Measurements from ENCODE around the gene THY1.
"Not testable (repeated sequence)": the region's sequence is repeated elsewhere in the genome, so short reads cannot be mapped to it uniquely, and the experiment has no call there.

THY1 gene

GRCh38 chr11:119422809-119423508, at the start of gene THY1:
Gene THY1, minus strand, starts transcription at chr11:119423172. Its CDS starts 2,267 bp downstream, at chr11:119420905.
- DNase-seq (ENCODE audit: low spot score): peak; percentile 83

DNA sequence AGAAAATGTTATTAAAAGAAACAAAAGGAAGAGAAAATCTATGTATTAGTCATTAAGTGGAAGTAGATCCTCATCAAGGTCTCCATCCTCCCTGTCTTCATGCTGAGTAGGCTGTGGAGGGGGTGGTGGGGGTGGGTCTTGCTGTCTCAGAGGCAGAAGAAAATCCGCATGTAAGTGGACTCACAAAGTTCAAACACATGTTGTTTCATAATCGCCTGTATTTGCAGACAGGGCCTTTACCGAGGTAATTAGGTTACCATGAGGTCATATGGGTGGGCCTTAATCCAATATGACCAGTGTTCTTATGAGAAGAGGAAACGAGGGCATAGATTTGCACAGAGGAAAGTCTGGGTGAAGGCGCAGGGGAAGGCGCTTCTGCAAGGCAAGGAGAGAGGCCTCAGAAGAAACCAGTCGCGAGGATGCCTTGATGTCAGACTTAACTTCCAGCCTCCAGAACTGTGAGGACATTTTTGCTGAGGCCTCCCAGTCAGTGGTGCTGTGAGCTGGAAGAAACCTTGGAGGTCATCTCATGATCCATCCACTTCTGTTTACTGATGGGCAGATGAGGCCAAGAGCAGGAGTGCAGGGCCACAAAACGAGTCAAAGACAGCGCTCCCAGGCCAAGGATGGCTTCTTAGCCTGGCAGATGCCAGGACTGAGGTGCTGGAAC, 49.3 kb upstream of the THY1 start:
- DNase-seq (ENCODE audit: low spot score): no peak

DNA sequence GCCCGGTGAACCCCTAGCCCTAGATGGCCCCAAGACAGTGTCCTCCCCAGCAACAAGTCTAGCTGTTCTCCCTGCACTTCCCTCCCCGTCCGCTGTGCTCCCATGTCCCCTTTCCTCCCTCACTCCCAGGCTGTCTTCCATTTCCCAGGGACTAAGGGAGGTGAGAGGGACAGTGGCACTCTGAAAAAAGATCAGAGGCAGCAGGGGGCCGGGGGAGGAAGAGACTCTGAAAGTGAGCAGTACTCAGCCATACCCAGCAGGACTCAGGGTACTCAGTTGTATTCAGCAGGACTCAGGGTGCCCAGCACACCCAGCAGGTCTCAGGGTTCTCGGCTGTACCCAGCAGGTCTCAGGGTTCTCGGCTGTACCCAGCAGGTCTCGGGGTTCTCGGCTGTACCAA, 48.4 kb upstream of the THY1 start:
- DNase-seq (ENCODE audit: low spot score): no peak

GRCh38 chr11:119470317-119471291, 47.6 kb upstream of the THY1 start:
- no peak for DNase-seq (ENCODE audit: low spot score)

DNA sequence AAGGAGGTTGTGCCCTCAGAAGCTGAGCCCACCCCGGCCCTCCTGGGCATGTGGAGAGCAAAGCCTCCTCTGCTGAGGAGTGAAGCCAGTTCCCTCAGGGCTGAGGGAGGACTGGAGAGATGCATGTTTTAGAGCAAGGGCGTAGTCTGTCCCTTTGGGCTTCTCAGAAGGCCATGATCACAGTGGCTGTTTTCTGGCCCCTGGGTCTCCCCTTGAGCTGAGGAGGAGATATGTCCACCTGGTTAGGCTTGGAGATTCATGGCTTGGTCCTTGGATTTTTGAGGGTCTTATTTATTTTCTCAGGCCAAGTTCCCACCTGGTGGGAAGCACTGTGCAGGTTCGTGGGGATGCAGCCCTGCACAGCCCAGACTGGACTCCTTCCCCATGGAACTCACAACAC, 46.5 kb upstream of the THY1 start:
- DNase-seq (ENCODE audit: low spot score): no peak

DNA sequence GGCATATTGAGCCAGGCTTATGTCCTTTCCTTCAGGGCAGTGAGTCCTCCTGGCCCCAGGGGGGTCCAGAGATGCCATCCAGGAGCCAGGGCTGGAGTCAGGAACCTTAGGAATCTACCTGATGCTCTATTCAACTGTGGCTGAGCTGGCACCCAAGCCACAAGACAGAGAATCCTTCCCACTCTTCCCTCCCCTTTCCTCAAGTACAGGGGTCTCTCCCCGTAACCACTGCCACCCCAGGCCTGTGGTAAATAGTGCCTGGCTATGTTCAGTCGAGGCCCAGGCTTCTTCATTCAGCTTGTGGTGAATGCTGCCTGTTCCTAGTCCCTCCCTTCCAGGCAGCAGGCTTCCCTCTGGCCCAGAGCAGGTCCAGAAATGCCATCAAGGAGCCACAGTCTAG, 45.5 kb upstream of the THY1 start:
- DNase-seq (ENCODE audit: low spot score): no peak

- no peak for DNase-seq (ENCODE audit: low spot score)
Observed at GRCh38 chr11:119461229-119461963, 38.4 kb upstream of the THY1 start.

GRCh38 chr11:119460582-119460981, 37.6 kb upstream of the THY1 start:
- no peak for DNase-seq (ENCODE audit: low spot score)

- DNase-seq (ENCODE audit: low spot score): no peak
Observed at GRCh38 chr11:119460097-119460496, 37.1 kb upstream of the THY1 start.

DNA sequence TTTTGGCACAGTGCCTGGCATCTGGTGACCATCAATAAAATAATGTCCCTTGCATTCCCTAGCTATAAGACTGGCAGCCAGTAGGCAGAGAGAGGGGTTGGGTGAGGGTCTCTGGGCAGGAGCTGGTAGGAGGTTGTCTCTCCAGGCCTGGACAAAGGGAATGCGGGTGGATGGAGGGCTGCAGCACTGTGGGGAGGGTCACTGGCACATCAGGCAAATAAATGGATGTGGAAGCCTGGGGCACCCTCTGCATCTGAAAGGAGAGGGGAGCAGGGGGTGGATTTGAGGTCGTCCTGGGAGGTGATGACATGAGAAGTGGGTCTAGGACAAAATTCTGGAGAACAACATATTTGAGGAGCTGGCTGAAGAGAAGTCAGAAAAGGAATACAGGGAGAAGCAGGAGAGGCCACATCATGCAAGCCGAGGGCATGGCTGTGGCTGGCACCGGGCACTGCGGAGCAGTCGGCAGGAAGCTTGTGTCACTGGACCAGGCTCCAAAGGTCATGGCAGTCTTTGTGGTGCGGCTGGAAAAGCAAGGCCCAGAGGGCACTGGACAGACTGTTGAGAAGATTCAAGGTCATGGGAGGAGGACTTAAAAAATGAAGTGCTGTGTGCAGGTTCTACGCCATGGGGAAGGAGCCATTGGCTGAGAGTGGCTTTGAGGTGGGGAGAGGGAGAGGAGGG, 36.5 kb upstream of the THY1 start:
- no peak for DNase-seq (ENCODE audit: low spot score)

DNA sequence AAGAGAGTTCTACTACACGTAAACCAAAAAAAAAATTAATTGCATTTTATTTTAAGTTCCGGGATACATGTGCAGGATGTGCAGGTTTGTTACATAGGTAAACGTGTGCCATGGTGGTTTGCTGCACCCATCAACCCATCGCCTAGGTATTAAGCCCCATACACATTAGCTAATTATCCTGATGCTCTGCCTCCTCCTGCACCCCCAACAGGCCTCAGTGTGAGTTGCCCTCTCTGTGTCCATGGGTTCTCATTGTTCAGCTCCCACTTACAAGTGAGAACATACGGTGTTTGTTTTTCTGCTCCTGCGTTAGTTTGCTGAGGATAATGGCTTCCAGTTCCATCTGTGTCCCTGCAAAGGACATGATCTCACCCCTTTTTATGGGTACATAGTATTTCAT, 32.7 kb upstream of the THY1 start:
- DNase-seq (ENCODE audit: low spot score): not testable (repeated sequence)

DNA sequence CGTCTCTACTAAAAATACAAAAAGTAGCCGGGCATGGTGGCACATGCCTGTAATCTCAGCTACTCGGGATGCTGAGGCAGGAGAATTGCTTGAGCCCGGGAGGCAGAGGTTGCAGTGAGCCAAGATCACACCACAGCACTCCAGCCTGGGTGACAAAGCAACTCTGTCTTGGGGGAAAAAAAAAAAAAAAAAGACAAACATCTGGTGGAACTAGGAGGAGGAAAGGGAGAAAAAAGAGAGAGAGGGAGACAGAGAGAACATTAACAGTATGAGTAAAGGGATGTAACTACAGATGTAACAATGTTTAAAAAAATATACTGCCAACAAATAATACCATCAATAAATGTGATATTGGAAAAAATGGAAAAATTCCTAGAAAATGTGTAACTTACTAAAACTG, 32.3 kb upstream of the THY1 start:
- DNase-seq (ENCODE audit: low spot score): not testable (repeated sequence)

DNA sequence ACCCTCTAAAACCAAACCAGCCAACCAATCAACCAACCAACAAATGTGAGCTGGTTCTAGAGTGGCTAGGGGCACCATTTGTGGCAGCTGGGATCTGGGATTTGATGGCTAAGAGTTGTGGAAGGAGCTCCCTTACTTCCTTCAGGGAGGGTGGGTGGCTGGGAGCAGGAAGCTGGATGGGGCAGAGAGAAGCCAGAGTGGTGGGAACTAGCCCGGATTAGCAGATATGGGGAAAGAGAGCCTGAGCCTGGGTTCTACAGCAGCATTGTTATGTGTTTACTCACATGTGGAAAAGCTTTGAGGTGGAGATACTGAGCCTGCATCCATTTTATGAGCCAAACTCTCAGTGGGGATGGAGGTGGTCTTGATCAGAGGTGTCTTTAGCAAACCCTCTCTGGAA, 30.9 kb upstream of the THY1 start:
- no peak for DNase-seq (ENCODE audit: low spot score)

DNA sequence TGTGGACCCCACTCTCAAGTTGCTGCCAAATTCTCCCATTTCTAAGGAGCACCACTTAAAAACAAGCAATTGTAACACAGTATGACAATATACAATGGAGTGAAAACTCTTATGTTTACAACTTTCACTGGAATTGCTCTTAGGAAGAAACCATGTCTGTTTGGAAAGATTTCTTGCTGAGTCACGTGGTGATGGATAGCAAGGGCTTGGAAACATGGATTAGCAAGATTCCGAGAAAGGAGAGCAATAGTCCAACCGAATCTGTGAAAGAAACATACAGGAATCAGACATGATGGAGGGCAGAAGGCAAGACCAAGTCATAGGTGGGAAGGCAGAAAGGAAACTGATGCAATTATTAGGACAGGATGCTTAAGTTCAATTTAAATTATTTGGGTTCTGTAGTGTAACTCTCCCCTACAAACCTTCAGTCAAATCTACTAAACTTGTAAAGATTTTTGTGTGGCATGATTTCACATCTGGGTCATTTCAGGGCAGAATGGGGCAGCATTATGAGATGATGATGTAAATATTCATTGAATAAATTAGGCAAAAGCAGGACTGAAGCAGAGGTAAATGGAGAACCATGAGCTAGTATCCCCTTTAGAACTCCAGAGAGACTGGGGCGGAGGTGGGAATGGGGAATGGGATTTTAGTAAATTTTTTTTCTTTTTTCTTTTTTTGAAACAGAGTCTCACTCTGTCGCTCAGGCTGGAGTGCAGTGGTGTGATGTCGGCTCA, 27.8 kb upstream of the THY1 start:
- no peak for DNase-seq (ENCODE audit: low spot score)

- DNase-seq (ENCODE audit: low spot score): no peak
Observed at GRCh38 chr11:119449498-119449897, 26.5 kb upstream of the THY1 start.

GRCh38 chr11:119448380-119448779, 25.4 kb upstream of the THY1 start:
- DNase-seq (ENCODE audit: low spot score): no peak

DNA sequence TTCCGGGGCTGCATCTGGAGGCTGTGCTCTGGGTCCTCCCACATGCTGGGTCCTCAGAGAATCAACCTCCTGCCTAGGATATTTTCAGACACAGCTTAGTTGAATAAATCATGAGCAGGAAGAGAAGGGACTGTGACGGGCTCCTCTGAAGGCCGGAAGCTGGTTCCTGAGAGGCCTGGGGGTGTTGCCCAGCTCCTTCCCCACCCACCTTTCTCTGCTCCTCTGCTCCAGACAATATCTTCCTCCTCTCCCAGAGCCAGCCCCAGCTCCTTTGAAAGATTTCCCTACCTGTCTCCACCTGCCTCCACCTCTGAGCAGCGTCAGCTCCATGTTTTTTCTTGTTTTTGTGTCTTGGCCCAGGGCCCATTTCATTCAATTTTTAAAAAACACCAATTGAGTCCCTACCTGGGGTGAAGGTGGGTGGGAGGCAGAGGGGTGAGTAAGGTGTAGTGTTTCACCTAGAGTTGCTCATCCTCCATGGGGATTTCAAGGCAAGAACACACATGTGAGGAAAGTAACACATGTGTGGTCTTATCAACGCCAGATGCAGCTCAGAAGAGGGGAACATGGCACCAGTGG, 24.8 kb upstream of the THY1 start:
- no peak for DNase-seq (ENCODE audit: low spot score)

GRCh38 chr11:119446871-119447663, 24.1 kb upstream of the THY1 start:
- no peak for DNase-seq (ENCODE audit: low spot score)

GRCh38 chr11:119446434-119446833, 23.5 kb upstream of the THY1 start:
- no peak for DNase-seq (ENCODE audit: low spot score)

All from cerebellar cortex (tissue), 1 donor.